SK-N-SH (cell line): Measurements from ENCODE around the gene ADK. TPM values are rescaled to one million over a fixed set of nuclear protein-coding genes. Genes with fewer than 3 reads are reported as not detected.

Source experiments
- CTCF ChIA-PET: fragments of 300-600, 350-600 bp; formaldehyde crosslinking; extraction: SDS; loops from one replicate; lab custom pipeline; 2021; lab: Yijun Ruan, JAX
- POLR2A ChIA-PET: fragments of 350-600 bp; sonication (Branson Sonifier 250); formaldehyde crosslinking; extraction: SDS; loops from one replicate; lab custom pipeline; 2020; ENCODE audit warnings: antibody characterized with exemption, inconsistent platforms; lab: Yijun Ruan, JAX
- DNase-seq: peaks from one replicate; pipeline ENCODE4 v3.0.0; 2012
- H2AFZ ChIP-seq: fragments of 200-600 bp; sonication (generic); 2 replicates; pipeline ENCODE4 v1.8.1; 2016; ENCODE audit warnings: antibody characterized with exemption, mild to moderate bottlenecking, low read depth
- H3F3A ChIP-seq: fragments of 200-600 bp; sonication (generic); replicated peaks from 2 replicates; pipeline ENCODE3; 2016; ENCODE audit warnings: antibody characterized with exemption, mild to moderate bottlenecking; ENCODE audit not compliant: insufficient read depth
- H3K27ac ChIP-seq, 2 experiments: fragments of 200-500 bp in 1 of 2; fragments of 200-600 bp in 1 of 2; sonication (Bioruptor generic) in 1 of 2; sonication (generic), shearing (Covaris generic) in 1 of 2; 2 replicates each; pipeline versions ENCODE4 v1.5.1 to v1.6.1; 2014 to 2016; ENCODE audit warnings: low read depth in 2 of 2, inconsistent platforms in 1 of 2, low read length in 1 of 2, mild to moderate bottlenecking in 1 of 2, mixed read lengths in 1 of 2
- H3K27me3 ChIP-seq: fragments of 200-600 bp; sonication (generic), shearing (Covaris generic); 2 replicates; pipeline ENCODE4 v1.6.1; 2016; ENCODE audit warnings: mixed run types; ENCODE audit not compliant: insufficient read depth
- H3K36me3 ChIP-seq, 2 experiments: fragments of 200-500 bp in 1 of 2; fragments of 200-600 bp in 1 of 2; sonication (Bioruptor generic) in 1 of 2; sonication (generic) in 1 of 2; replicated peaks in 1 of 2; 2 replicates each; pipeline versions ENCODE3 to v1.5.1; 2014 to 2016; ENCODE audit warnings: low read length in 1 of 2, mild to moderate bottlenecking in 1 of 2; ENCODE audit not compliant: insufficient read depth in 2 of 2, control insufficient read depth in 1 of 2
- H3K4me1 ChIP-seq, 2 experiments: fragments of 200-500 bp in 1 of 2; fragments of 200-600 bp in 1 of 2; sonication (Bioruptor generic) in 1 of 2; sonication (generic), shearing (Covaris generic) in 1 of 2; 2 replicates each; pipeline versions ENCODE4 v1.5.1 to v1.6.1; 2014 to 2016; ENCODE audit warnings: low read depth in 1 of 2, low read length in 1 of 2, mixed run types in 1 of 2; ENCODE audit not compliant: insufficient read depth in 2 of 2, control insufficient read depth in 1 of 2
- H3K4me2 ChIP-seq: fragments of 200-600 bp; sonication (generic), shearing (Covaris generic); 2 replicates; pipeline ENCODE4 v1.6.1; 2017; ENCODE audit warnings: mixed run types
- H3K4me3 ChIP-seq, 2 experiments: fragments of 200-500 bp in 1 of 2; fragments of 200-600 bp in 1 of 2; sonication (Bioruptor generic) in 1 of 2; sonication (generic), shearing (Covaris generic) in 1 of 2; 2 replicates each; pipeline versions ENCODE4 v1.5.1 to v1.8.1; 2014 to 2016; ENCODE audit warnings: low read depth in 2 of 2, inconsistent platforms in 1 of 2, low read length in 1 of 2, mild to moderate bottlenecking in 1 of 2, mixed read lengths in 1 of 2, moderate library complexity in 1 of 2
- H3K79me2 ChIP-seq: fragments of 200-600 bp; sonication (generic); 2 replicates; pipeline ENCODE4 v1.8.1; 2017; ENCODE audit warnings: mild to moderate bottlenecking; ENCODE audit not compliant: insufficient read depth
- H3K9ac ChIP-seq: fragments of 200-600 bp; sonication (generic); 2 replicates; pipeline ENCODE4 v1.6.1; 2017; ENCODE audit warnings: mixed run types
- H3K9me2 ChIP-seq: fragments of 200-600 bp; sonication (generic); 2 replicates; pipeline ENCODE4 v1.6.1; 2017; ENCODE audit warnings: mixed run types
- H3K9me3 ChIP-seq: fragments of 200-600 bp; sonication (generic); 2 replicates; pipeline ENCODE4 v1.6.1; 2017; ENCODE audit warnings: mixed run types, mild to moderate bottlenecking, moderate library complexity
- H4K20me1 ChIP-seq: fragments of 200-600 bp; sonication (generic); 2 replicates; pipeline ENCODE4 v1.6.1; 2017; ENCODE audit warnings: mild to moderate bottlenecking, mixed run types; ENCODE audit not compliant: insufficient read depth
- EP300 ChIP-seq, 2 experiments: IDR thresholded peaks; 2 replicates each; pipeline versions ENCODE4 v1.4.0 to v1.6.1; 2012; ENCODE audit warnings: borderline replicate concordance in 1 of 2, low read depth in 1 of 2, low read length in 1 of 2
- FOSL2 ChIP-seq: IDR thresholded peaks from 2 replicates; pipeline ENCODE4 v1.4.0; 2012; ENCODE audit warnings: low read depth, mild to moderate bottlenecking, moderate library complexity, borderline replicate concordance
- FOXJ3 ChIP-seq: sonication (generic); formaldehyde crosslinking; IDR thresholded peaks from 2 replicates; pipeline ENCODE4 v1.5.1; 2020; ENCODE audit warnings: mild to moderate bottlenecking, missing genetic modification reagents
- FOXM1 ChIP-seq: IDR thresholded peaks from 2 replicates; pipeline ENCODE4 v1.4.0; 2012; ENCODE audit warnings: low read depth, mild to moderate bottlenecking
- GABPA ChIP-seq: IDR thresholded peaks from 2 replicates; pipeline ENCODE4 v1.4.0; 2012; ENCODE audit warnings: low read depth, mild to moderate bottlenecking
- JUND ChIP-seq: IDR thresholded peaks from 2 replicates; pipeline ENCODE4 v1.4.0; 2012
- MEF2A ChIP-seq: IDR thresholded peaks from 2 replicates; pipeline ENCODE4 v1.4.0; 2012; ENCODE audit warnings: low read depth, borderline replicate concordance
- POLR2AphosphoS5 ChIP-seq: IDR thresholded peaks from 2 replicates; pipeline ENCODE4 v1.6.1; 2012; ENCODE audit warnings: low read depth, low read length
- RCOR1 ChIP-seq: fragments of 150-350 bp; IDR thresholded peaks from 2 replicates; pipeline ENCODE4 v1.6.1; 2017; ENCODE audit warnings: antibody characterized with exemption, low read length
- RFX5 ChIP-seq: IDR thresholded peaks from 2 replicates; pipeline ENCODE4 v1.6.1; 2012; ENCODE audit warnings: mild to moderate bottlenecking, improper control_type of control experiment, low read length
- SMC3 ChIP-seq: IDR thresholded peaks from 2 replicates; pipeline ENCODE4 v1.6.1; 2012; ENCODE audit warnings: low read depth, low read length, improper control_type of control experiment
- TAF1 ChIP-seq: IDR thresholded peaks from 2 replicates; pipeline ENCODE4 v1.6.1; 2012; ENCODE audit warnings: low read depth, mild to moderate bottlenecking, low read length, moderate library complexity, borderline replicate concordance
- TCF12 ChIP-seq: IDR thresholded peaks from 2 replicates; pipeline ENCODE4 v1.4.0; 2012
- WGBS: methylation state at CpG from one replicate; pipeline ENCODE4 v1.1.6; 2017; ENCODE audit warnings: low lambda C conversion rate; 5-methylcytosine and 5-hydroxymethylcytosine counted together
- polyA plus RNA-seq, 3 experiments: library from polyadenylated mRNA; depleted of rRNA; stranded (reverse); fragments of >200 nt; gene quantifications; 2 replicates each; pipeline ENCODE4 v1.2.3, GENCODE V29; 2012
- TF ChIP-seq, protein P1 (sequence below): IDR thresholded peaks from 2 replicates; pipeline ENCODE4; 2012
- TF ChIP-seq, protein P2 (sequence below): IDR thresholded peaks from 2 replicates; pipeline ENCODE4 v1.4.0; 2012; ENCODE audit warnings: low read depth, borderline replicate concordance
- TF ChIP-seq, protein P3 (sequence below): fragments of 200-600 bp; sonication (generic); IDR thresholded peaks from 2 replicates; pipeline ENCODE4 v1.6.1; 2017; ENCODE audit warnings: antibody characterized with exemption, mild to moderate bottlenecking, moderate library complexity
- TF ChIP-seq, protein P4 (sequence below): fragments of 150-350 bp; IDR thresholded peaks from 2 replicates; pipeline ENCODE4 v1.6.1; 2017; ENCODE audit warnings: antibody characterized with exemption, low read length, low read depth, borderline replicate concordance

ADK gene
- polyA plus RNA-seq, 1 of the 3 experiments (the other 2 are of a cell fraction), result 25.1 TPM

DNA sequence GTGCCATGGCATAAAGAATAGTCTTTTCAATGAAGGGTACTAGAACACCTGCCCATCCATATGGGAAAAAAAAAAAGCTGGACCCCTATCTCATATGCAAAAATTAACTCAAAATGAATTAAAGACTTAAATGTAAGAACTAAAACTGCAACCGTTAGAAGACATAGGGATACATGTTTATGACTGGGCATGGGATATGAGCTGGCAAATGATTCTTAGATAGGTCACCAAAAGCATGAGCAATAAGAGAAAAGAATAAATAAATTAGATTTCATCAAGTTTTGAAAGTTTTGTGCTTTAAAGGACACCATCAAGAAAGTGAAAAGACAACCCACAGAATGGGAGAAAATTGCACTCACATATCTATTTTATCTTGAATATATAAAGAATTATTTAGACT is 222.0 kb downstream of the ADK start:
- POLR2A ChIA-PET, result no interaction called here
- peaks cover 8% of the 10 kb centered on the region; the same call in 1 of the 2 replicates for H3K79me2 ChIP-seq
- no peak overlapping the region for H3K27ac ChIP-seq
- no peaks in the 10 kb centered on the region for H3K9me3 ChIP-seq
- H3K4me1 ChIP-seq, result no peaks in the 10 kb centered on the region; a peak in 1 of 4 replicates
- no peak overlapping the region for H2AFZ ChIP-seq
- H3K9me2 ChIP-seq, result no peaks in the 10 kb centered on the region; the same call in 1 of the 2 replicates
- no peak overlapping the region for H3K4me2 ChIP-seq
- no peaks in the 10 kb centered on the region for H3F3A ChIP-seq
- no peak overlapping the region for H3K9ac ChIP-seq
- CTCF ChIA-PET, result no interaction called here
- H3K4me3 ChIP-seq, result no peak overlapping the region
- TF ChIP-seq TAF1, result no peak
- TF ChIP-seq SMC3, result no peak
- TF ChIP-seq RCOR1, result no peak
- no peak for TF ChIP-seq RFX5
- TF ChIP-seq EP300 (IDR thresholded peaks at IDR 0.05; ENCODE audit: borderline replicate concordance in 1 of 2, low read depth in 1 of 2, low read length in 1 of 2), result no peak
- TF ChIP-seq, protein P1, sequence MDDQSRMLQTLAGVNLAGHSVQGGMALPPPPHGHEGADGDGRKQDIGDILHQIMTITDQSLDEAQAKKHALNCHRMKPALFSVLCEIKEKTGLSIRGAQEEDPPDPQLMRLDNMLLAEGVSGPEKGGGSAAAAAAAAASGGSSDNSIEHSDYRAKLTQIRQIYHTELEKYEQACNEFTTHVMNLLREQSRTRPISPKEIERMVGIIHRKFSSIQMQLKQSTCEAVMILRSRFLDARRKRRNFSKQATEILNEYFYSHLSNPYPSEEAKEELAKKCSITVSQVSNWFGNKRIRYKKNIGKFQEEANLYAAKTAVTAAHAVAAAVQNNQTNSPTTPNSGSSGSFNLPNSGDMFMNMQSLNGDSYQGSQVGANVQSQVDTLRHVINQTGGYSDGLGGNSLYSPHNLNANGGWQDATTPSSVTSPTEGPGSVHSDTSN, result no peak
- TF ChIP-seq MEF2A, result no peak
- TF ChIP-seq FOXJ3 (CRISPR knock-in tag), result no peak
- TF ChIP-seq, protein P2, sequence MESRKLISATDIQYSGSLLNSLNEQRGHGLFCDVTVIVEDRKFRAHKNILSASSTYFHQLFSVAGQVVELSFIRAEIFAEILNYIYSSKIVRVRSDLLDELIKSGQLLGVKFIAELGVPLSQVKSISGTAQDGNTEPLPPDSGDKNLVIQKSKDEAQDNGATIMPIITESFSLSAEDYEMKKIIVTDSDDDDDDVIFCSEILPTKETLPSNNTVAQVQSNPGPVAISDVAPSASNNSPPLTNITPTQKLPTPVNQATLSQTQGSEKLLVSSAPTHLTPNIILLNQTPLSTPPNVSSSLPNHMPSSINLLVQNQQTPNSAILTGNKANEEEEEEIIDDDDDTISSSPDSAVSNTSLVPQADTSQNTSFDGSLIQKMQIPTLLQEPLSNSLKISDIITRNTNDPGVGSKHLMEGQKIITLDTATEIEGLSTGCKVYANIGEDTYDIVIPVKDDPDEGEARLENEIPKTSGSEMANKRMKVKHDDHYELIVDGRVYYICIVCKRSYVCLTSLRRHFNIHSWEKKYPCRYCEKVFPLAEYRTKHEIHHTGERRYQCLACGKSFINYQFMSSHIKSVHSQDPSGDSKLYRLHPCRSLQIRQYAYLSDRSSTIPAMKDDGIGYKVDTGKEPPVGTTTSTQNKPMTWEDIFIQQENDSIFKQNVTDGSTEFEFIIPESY, result no peak
- no peak for TF ChIP-seq JUND
- no peak for TF ChIP-seq TCF12
- TF ChIP-seq, protein P3, sequence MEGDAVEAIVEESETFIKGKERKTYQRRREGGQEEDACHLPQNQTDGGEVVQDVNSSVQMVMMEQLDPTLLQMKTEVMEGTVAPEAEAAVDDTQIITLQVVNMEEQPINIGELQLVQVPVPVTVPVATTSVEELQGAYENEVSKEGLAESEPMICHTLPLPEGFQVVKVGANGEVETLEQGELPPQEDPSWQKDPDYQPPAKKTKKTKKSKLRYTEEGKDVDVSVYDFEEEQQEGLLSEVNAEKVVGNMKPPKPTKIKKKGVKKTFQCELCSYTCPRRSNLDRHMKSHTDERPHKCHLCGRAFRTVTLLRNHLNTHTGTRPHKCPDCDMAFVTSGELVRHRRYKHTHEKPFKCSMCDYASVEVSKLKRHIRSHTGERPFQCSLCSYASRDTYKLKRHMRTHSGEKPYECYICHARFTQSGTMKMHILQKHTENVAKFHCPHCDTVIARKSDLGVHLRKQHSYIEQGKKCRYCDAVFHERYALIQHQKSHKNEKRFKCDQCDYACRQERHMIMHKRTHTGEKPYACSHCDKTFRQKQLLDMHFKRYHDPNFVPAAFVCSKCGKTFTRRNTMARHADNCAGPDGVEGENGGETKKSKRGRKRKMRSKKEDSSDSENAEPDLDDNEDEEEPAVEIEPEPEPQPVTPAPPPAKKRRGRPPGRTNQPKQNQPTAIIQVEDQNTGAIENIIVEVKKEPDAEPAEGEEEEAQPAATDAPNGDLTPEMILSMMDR, result no peak
- no peak for TF ChIP-seq GABPA
- no peak for TF ChIP-seq FOXM1
- no peaks in the 10 kb centered on the region for H4K20me1 ChIP-seq
- H3K36me3 ChIP-seq, result peaks cover 0 to 34% of the 10 kb centered on the region in 2 experiments
- no peaks in the 10 kb centered on the region for H3K27me3 ChIP-seq
- 92% methylated on average over 1 of the region's 1 CpG for WGBS
- no peak for DNase-seq

DNA sequence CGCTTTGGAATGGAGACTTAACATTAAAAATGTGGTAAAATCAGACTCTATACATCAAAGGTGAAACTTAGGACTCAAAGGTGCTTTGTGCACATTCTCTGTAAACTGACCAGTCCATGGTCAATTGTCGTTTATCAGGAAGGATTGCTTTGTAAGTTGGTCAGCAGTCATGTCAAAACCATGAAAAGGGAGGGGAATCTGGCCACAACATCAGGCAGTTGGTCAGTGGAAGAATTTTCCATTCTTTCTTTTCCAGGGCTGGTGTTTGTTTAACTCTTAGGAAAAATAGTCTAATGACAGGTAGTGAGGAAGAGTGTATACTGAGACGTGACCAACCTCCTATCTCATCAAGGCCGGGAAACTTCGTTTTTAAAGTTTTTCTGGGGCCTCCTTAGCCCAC is 226.5 kb downstream of the ADK start:
- Histone ChIP-seq H4K20me1 (no peaks in the 10 kb centered on the region), H3K4me3 (no peak overlapping the region), H3K4me2 (no peak overlapping the region), H3K79me2 (peaks cover 6% of the 10 kb centered on the region; the same call in 1 of the 2 replicates), H3K9me2 (no peaks in the 10 kb centered on the region), H3K27ac (no peak overlapping the region), H2AFZ (no peak overlapping the region), H3K9ac (no peak overlapping the region), H3K27me3 (no peaks in the 10 kb centered on the region), H3K4me1 (no peaks in the 10 kb centered on the region; a peak in 1 of 4 replicates), H3K36me3 (peaks cover 0 to 19% of the 10 kb centered on the region in 2 experiments), H3K9me3 (no peaks in the 10 kb centered on the region), H3F3A (no peaks in the 10 kb centered on the region)
- ChIA-PET CTCF (no interaction called here), POLR2A (no interaction called here)
- TF ChIP-seq POLR2AphosphoS5 (no peak), FOXM1 (no peak), FOSL2 (no peak), SMC3 (no peak), MEF2A (no peak)
- TF ChIP-seq, protein P4, sequence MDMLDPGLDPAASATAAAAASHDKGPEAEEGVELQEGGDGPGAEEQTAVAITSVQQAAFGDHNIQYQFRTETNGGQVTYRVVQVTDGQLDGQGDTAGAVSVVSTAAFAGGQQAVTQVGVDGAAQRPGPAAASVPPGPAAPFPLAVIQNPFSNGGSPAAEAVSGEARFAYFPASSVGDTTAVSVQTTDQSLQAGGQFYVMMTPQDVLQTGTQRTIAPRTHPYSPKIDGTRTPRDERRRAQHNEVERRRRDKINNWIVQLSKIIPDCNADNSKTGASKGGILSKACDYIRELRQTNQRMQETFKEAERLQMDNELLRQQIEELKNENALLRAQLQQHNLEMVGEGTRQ, result no peak
- TF ChIP-seq, protein P1, result no peak
- no peak for DNase-seq
- WGBS, result 90% methylated on average over 5 of the region's 5 CpGs
